MCF 10A (cell line): ENCODE measurements around the gene FAM222A. TPM values are rescaled to one million over a fixed set of nuclear protein-coding genes. Genes with fewer than 3 reads are reported as not detected.
A peak's percentile ranks its signal among the peaks of the same experiment; 100 is the strongest.

Experiments used
- BruUV-seq: library from RNA; stranded (reverse); fragments of 400-500 nt; replicated peaks from 2 replicates; lab custom pipeline; 2021; lab: Mats Ljungman, UMichigan
- CTCF ChIA-PET: fragments of 300-600 bp; sonication (Branson Sonifier 250); formaldehyde crosslinking; extraction: SDS; loops from one replicate; lab custom pipeline; 2021; ENCODE audit warnings: antibody characterized with exemption, inconsistent platforms; lab: Yijun Ruan, JAX
- POLR2A ChIA-PET: fragments of 300-600, 350-650 bp; sonication (Branson Sonifier 250); formaldehyde crosslinking; extraction: SDS; loops from one replicate; lab custom pipeline; 2020; ENCODE audit warnings: antibody characterized with exemption, inconsistent platforms; lab: Yijun Ruan, JAX
- DNase-seq: peaks from one replicate; pipeline ENCODE4 v3.0.0-alpha.2; 2018; ENCODE audit not compliant: unreplicated experiment
- H3K27ac Mint-ChIP-seq: one replicate; pipeline ENCODE4 v1.8.0; 2022; ENCODE audit warnings: mild to moderate bottlenecking, low read depth, mixed read lengths; ENCODE audit not compliant: unreplicated experiment
- H3K27me3 Mint-ChIP-seq: one replicate; pipeline ENCODE4 v1.8.0; 2022; ENCODE audit warnings: mixed read lengths; ENCODE audit not compliant: insufficient read depth, unreplicated experiment
- H3K36me3 Mint-ChIP-seq: one replicate; pipeline ENCODE4 v1.8.0; 2022; ENCODE audit warnings: mild to moderate bottlenecking, moderate library complexity, mixed read lengths; ENCODE audit not compliant: insufficient read depth, unreplicated experiment
- H3K4me1 Mint-ChIP-seq: one replicate; pipeline ENCODE4 v1.8.0; 2022; ENCODE audit warnings: mixed read lengths; ENCODE audit not compliant: insufficient read depth, unreplicated experiment
- H3K4me3 Mint-ChIP-seq: one replicate; pipeline ENCODE4 v1.8.0; 2022; ENCODE audit warnings: mild to moderate bottlenecking, moderate library complexity, mixed read lengths; ENCODE audit not compliant: unreplicated experiment
- H3K9me3 Mint-ChIP-seq: one replicate; pipeline ENCODE4 v1.8.0; 2022; ENCODE audit warnings: mixed read lengths; ENCODE audit not compliant: unreplicated experiment
- CTCF ChIP-seq: fragments of 200-600 bp; IDR thresholded peaks from one replicate; pipeline ENCODE4 v1.8.0; 2022; ENCODE audit warnings: antibody characterized with exemption, mild to moderate bottlenecking; ENCODE audit not compliant: unreplicated experiment
- intact Hi-C: fragments of 100-400 bp; cut with micrococcal nuclease; formaldehyde crosslinking; loops from 2 replicates; pipeline ENCODE4 v1.14.1; 2022
- total RNA-seq: library from RNA; stranded (reverse); gene quantifications from 2 replicates; pipeline ENCODE4 v1.2.3, GENCODE V29; 2022

The FAM222A gene
- total RNA-seq, 1 experiment from 2014 or later: 0.19 TPM

GRCh38 chr12:109808876-109809646 lies 95.4 kb downstream of the FAM222A start:
- POLR2A ChIA-PET: interaction anchor here (0.6 to 1.4 kb wide), 3 partner anchors 10 to 36 kb away, joined by 3 to 5 read pairs (median 3); no protein-coding TSS in a partner anchor
- Mint-ChIP-seq H3K4me3 (no peak overlapping the region), H3K9me3 (no peaks in the 10 kb centered on the region), H3K36me3 (no peaks in the 10 kb centered on the region), H3K4me1 (no peaks in the 10 kb centered on the region), H3K27me3 (no peaks in the 10 kb centered on the region), H3K27ac (no peak overlapping the region)
- TF ChIP-seq CTCF: no peak
- DNase-seq: no peak
- no TSS peak for BruUV-seq
- CTCF ChIA-PET: interaction anchor here (0.9 to 6.1 kb wide), 3 partner anchors 34 to 85 kb away, joined by 4 to 300 read pairs (median 5); no protein-coding TSS in a partner anchor
- intact Hi-C loops: no loop called here

- ChIA-PET POLR2A (no interaction called here), CTCF (interaction anchor here (0.6 to 0.9 kb wide), 3 partner anchors 34 to 527 kb away, joined by 3 to 7 read pairs (median 3); no protein-coding TSS in a partner anchor)
- Mint-ChIP-seq H3K9me3 (no peaks in the 10 kb centered on the region), H3K4me1 (no peaks in the 10 kb centered on the region), H3K27ac (no peak overlapping the region), H3K4me3 (no peak overlapping the region), H3K27me3 (no peaks in the 10 kb centered on the region), H3K36me3 (no peaks in the 10 kb centered on the region)
- no peak for DNase-seq
- intact Hi-C loops: no loop called here
- no peak for TF ChIP-seq CTCF
- BruUV-seq: no TSS peak
Observed at GRCh38 chr12:109810954-109811623, 97.5 kb downstream of the FAM222A start.

GRCh38 chr12:109811624-109811995 lies 98.0 kb downstream of the FAM222A start:
- H3K4me1 Mint-ChIP-seq: no peaks in the 10 kb centered on the region
- ChIA-PET CTCF (interaction anchor here (0.9 to 1.1 kb wide), 2 partner anchors 34 to 42 kb away, joined by 3 to 5 read pairs; no protein-coding TSS in a partner anchor), POLR2A (no interaction called here)
- BruUV-seq: no TSS peak
- peak; percentile 11 for DNase-seq
- TF ChIP-seq CTCF: no peak
- no peak overlapping the region for H3K27ac Mint-ChIP-seq
- H3K27me3 Mint-ChIP-seq: no peaks in the 10 kb centered on the region
- intact Hi-C loops: no loop called here
- no peaks in the 10 kb centered on the region for H3K36me3 Mint-ChIP-seq
- no peak overlapping the region for H3K4me3 Mint-ChIP-seq
- H3K9me3 Mint-ChIP-seq: no peaks in the 10 kb centered on the region

GRCh38 chr12:109813810-109814416 lies 100.3 kb downstream of the FAM222A start:
- Mint-ChIP-seq H3K4me1 (peaks cover 5% of the 10 kb centered on the region), H3K4me3 (no peak overlapping the region), H3K27ac (no peak overlapping the region), H3K27me3 (no peaks in the 10 kb centered on the region), H3K36me3 (no peaks in the 10 kb centered on the region), H3K9me3 (no peaks in the 10 kb centered on the region)
- DNase-seq: no peak
- ChIA-PET POLR2A (no interaction called here), CTCF (interaction anchor here (2.9 to 5.3 kb wide), 2 partner anchors 9 to 31 kb away, joined by 22 to 39 read pairs; no protein-coding TSS in a partner anchor)
- intact Hi-C loops: no loop called here
- no peak for TF ChIP-seq CTCF
- no TSS peak for BruUV-seq
